LNCAP (cell line): ENCODE data around the gene NDUFS1.

ENCODE experiments used
- TF ChIP-seq, protein P1 (sequence below): fragments of 450-650 bp; IDR thresholded peaks from 2 replicates; pipeline ENCODE4 v1.5.1; 2017; ENCODE audit warnings: mild to moderate bottlenecking

NDUFS1 gene

DNA sequence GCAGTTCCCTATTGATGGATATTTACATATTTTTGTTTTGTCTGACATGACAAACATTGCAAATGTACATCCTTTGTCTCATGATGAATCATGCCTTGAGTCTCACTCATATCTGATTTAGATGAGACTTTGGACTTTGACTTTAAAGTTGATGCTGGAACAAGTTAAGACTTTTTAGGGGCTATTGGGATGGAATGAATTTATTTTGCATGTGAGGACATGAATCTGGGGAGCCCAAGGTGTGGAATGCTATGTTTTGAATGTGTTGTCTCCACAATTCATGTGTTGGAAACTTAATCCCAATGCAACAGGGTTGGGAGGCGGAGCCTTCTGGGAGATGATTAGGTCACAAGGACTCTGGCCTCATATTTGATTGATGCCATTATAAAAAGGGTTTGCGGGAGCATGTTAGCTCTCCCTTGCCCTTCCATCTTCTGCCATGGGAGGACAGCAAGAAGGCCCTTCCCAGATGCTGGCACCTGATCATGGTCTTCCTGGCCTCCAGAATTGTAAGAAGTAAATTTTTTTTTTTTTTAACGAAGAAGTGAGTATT, 44.1 kb downstream of the NDUFS1 start:
- TF ChIP-seq, protein P1, sequence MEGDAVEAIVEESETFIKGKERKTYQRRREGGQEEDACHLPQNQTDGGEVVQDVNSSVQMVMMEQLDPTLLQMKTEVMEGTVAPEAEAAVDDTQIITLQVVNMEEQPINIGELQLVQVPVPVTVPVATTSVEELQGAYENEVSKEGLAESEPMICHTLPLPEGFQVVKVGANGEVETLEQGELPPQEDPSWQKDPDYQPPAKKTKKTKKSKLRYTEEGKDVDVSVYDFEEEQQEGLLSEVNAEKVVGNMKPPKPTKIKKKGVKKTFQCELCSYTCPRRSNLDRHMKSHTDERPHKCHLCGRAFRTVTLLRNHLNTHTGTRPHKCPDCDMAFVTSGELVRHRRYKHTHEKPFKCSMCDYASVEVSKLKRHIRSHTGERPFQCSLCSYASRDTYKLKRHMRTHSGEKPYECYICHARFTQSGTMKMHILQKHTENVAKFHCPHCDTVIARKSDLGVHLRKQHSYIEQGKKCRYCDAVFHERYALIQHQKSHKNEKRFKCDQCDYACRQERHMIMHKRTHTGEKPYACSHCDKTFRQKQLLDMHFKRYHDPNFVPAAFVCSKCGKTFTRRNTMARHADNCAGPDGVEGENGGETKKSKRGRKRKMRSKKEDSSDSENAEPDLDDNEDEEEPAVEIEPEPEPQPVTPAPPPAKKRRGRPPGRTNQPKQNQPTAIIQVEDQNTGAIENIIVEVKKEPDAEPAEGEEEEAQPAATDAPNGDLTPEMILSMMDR: no peak

DNA sequence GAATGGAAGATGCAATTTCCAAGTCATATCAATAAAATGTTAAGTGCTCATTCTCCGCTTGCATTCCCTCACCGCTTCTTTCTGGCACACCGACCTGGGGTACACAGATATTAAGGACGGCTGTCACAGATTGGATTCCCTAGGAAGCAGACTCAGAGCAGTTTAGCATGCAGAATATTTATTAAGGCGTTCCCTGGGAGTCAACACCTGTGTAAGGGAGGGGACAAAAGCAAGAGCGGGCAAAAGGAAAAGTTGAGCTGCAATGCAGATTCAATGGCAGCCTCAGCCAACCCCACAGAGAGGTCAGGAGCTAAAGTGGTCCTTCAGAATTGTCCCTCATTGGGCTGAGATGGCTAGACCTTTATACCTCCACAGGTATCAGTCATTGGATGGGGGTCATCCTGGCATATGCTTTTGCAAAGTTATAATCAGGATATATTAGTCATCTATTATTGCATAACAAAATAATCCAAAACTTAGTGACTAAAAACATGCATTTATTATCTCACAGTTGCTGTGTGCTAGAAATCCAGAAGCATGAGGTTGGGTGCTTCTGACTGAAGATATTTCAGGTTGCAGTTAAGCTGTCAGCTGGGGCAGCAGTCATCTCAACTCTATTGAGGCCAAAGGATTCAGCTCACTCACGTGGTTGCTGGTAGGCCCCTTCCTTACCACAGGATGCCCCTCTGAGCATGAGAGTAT, 46.2 kb downstream of the NDUFS1 start:
- TF ChIP-seq, protein P1: no peak

DNA sequence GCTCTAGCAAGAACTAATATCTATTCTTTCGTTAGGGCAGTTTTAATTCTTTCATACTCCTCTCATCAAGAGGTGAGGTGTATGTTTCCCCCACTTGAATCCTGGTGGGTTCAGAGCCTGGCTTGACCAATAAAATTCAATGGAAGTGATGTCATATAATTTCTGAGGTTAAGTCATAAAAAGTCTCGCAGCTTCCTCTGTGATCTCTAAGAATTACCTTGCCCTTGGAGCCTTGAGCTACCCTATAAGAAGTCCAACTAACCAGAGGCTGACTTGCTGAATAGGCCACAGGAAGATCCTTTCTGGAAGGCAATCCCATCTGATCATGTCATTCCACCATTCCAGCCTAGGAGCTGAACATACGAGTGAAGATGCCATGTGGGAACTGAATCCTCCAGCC, 47.1 kb downstream of the NDUFS1 start:
- TF ChIP-seq, protein P1: no peak

DNA sequence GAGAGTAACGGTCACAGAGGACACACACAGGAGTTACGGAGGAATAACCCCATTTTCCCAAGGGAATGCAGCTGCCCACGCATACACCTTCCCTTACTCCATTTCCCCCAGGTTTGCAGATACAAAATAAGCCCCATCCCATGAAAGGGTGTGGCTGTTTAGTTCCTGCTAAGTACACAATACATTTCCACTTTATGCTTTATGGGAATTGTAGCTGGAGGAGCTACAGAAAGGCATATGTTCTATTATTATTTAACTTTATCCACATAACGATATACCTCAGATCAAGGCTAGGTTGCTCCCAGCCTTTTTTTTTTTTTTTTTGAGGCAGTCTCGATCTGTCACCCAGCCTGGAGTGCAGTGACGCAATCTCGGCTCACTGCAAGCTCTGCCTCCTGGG, 50.5 kb downstream of the NDUFS1 start:
- TF ChIP-seq, protein P1: no peak

DNA sequence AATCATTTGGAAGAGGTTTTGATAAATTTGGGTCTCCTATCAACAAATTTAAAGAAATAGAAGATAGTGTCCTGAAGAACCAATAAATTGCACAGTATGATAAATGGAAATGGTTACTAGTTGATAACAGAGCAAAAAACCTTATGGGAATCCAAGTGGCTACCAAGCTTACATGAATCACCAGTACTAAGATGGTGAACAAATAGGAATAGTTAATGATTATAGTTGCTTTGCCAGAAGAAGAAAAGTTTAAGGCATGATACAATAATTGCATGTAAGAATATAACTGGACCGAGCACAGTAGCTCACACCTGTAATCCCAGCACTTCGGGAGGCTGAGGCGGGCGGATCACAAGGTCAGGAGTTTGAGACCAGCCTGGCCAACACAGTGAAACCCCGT, 53.7 kb downstream of the NDUFS1 start:
- TF ChIP-seq, protein P1: no peak

DNA sequence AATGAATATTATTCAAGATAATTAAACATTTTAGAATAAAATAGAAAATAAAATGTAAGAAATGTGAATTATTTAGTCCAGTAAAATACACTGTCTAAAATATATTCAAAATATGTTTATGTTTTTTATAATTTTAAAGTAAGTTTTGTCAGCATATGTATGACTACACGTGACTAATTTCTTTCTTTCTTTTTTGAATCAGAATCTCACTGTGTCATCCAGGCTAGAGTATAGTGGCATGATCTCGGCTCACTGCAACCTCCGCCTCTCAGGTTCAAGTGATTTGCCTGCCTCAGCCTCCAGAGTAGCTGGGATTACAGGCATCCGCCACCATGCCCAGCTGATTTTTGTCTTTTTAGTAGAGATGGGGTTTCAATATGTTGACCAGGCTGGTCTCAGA, 54.2 kb downstream of the NDUFS1 start:
- TF ChIP-seq, protein P1: no peak

DNA sequence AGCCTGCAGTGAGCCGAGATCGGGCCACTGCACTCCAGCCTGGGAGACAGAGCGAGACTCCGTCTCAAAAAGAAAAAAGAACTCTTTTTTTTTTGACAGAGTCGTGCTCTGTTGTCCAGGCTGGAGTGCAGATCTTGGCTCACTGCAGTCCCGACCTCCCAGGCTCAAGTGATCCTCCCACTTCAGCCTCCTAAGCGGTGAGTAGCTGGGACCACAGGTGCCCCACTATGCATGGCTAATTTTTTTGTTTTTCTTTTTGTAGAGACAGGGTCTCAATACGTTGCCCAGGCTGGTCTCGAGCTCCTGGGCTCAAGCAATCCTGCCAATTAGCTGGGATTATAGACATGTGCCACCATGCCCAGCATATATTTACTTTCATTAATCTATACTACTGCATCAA, 60.8 kb downstream of the NDUFS1 start:
- TF ChIP-seq, protein P1: no peak
